Right ventricle myocardium superior (tissue), 1 donor: Measurements from ENCODE around the gene RRBP1. TPM values are rescaled to one million over a fixed set of nuclear protein-coding genes. Genes with fewer than 3 reads are reported as not detected.

Experiments used
- ATAC-seq: fragments of 200-7000 bp; cut with Tn5 transposase; one replicate; pipeline ENCODE4 v1.9.1; 2020; ENCODE audit warnings: mild to moderate bottlenecking; ENCODE audit not compliant: poor library complexity
- DNase-seq: peaks from one replicate; pipeline ENCODE4 v3.0.0-alpha.2; 2020
- intact Hi-C: fragments of 100-400 bp; cut with DNase I; formaldehyde crosslinking; loops from one replicate; pipeline ENCODE4 v1.11.2; 2022
- long read RNA-seq: library from polyadenylated mRNA; unstranded; transcript quantifications from one replicate; pipeline ENCODE4 v2.0.0, GENCODE V29; 2021
- total RNA-seq: library from RNA; stranded (reverse); fragmentation: NEBNext Ultra II Directional; extraction: Animal tissue kit (Norgen Biotek cat#: 25700); gene quantifications from one replicate; pipeline ENCODE4 v1.2.1, GENCODE V29; 2021
- donor health status: DM: no; HTN: yes; CAD: no; lungs with severe emphysema.

The RRBP1 gene, protein sequence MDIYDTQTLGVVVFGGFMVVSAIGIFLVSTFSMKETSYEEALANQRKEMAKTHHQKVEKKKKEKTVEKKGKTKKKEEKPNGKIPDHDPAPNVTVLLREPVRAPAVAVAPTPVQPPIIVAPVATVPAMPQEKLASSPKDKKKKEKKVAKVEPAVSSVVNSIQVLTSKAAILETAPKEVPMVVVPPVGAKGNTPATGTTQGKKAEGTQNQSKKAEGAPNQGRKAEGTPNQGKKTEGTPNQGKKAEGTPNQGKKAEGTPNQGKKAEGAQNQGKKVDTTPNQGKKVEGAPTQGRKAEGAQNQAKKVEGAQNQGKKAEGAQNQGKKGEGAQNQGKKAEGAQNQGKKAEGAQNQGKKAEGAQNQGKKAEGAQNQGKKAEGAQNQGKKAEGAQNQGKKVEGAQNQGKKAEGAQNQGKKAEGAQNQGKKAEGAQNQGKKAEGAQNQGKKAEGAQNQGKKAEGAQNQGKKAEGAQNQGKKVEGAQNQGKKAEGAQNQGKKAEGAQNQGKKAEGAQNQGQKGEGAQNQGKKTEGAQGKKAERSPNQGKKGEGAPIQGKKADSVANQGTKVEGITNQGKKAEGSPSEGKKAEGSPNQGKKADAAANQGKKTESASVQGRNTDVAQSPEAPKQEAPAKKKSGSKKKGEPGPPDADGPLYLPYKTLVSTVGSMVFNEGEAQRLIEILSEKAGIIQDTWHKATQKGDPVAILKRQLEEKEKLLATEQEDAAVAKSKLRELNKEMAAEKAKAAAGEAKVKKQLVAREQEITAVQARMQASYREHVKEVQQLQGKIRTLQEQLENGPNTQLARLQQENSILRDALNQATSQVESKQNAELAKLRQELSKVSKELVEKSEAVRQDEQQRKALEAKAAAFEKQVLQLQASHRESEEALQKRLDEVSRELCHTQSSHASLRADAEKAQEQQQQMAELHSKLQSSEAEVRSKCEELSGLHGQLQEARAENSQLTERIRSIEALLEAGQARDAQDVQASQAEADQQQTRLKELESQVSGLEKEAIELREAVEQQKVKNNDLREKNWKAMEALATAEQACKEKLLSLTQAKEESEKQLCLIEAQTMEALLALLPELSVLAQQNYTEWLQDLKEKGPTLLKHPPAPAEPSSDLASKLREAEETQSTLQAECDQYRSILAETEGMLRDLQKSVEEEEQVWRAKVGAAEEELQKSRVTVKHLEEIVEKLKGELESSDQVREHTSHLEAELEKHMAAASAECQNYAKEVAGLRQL (N-terminal part only)
- 32.1 TPM for total RNA-seq
- long read RNA-seq, full-length matches to known transcripts = 17 of 41 reads
- long read RNA-seq, partial matches to known transcripts = 9 of 41 reads
- long read RNA-seq, other reads (novel, unspliced or antisense) = 15 of 41 reads

DNA sequence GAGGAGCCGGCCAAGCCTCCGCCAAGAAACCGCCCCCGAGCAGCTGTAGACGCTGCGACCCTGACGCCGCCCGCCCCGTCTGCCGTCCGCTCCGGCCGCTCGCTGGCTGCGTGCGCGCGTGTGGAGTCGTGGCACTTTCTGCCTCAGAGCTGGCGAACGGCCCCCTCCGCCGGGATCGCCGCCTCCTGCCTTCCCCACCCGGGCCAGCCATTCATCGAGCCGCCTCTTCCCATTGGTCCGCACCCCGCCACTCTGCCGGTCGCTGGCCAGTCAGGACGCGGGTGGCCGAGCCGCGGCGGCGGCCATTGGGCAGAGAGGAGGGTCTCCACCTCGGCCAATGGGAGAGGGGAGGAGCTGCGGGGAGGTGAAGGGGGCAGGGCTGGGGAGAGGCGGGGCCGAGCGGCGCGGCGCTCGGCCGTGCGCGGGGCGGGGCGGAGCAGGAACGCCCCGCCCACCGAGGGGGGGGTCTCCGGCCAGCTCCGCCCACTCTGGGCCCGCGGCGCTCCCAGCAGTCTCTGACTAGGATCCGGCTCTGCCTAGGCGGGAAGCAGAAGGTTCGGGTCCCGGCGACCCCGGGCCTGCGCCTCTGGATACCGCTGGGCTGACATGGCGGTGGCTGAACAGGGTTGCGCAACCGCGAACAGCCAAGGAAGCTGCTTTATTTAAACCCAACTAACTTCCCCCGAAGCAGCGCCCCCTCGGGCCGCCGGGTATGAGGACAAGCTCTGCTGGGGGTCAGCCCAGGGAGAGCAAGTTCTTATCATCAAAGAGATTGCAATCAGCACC, at the start of gene RRBP1:
RRBP1 (minus strand) TSS at position 140 of the 786 bp plus-strand sequence. CDS start 21,735 bp downstream, outside the sequence.
- intact Hi-C loops = no loop called here
- DNase-seq (peak; percentile 99), ATAC-seq (peak; percentile 97)

DNA sequence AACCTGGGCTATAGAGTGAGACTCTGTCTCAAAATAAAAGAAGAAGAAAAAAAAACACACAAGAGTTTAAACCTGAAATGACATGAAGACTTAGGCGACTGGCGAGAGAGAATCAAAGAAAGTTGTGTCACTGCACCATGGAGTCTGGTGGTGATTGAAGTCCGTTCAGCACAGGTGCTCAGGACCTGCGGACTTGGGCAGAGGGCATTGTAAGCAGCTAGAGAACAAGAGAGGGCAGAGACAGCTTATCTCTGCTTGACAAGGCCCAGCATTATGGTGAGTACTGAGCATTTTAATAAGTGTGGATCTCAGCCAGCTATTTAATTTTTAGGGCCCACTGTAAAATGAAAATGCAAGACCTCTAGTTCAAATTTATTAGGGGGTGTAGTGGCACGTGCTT, 49.2 kb upstream of the RRBP1 start:
- no peak for ATAC-seq
- intact Hi-C loops = no loop called here
- no peak for DNase-seq

DNA sequence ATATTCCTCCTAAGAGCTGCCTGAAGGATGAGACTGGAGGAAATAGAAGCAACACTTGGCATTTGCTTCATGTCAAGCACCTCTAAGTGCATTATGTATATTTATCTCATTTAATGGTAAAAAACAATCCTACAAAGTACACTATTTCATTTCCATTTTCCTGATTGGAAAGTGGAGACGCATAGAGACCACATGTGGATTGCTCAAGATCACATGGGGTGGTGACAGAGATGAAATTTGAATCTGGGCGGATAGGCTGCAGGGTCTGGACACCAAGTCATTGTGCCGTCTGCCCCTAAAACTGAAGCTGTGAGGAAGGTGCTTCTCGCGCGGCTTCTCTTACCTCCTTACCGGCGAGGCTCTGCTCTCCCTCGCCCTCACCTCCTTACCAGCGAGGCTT, 48.0 kb upstream of the RRBP1 start:
- intact Hi-C loops = no loop called here
- no peak for DNase-seq
- no peak for ATAC-seq

DNA sequence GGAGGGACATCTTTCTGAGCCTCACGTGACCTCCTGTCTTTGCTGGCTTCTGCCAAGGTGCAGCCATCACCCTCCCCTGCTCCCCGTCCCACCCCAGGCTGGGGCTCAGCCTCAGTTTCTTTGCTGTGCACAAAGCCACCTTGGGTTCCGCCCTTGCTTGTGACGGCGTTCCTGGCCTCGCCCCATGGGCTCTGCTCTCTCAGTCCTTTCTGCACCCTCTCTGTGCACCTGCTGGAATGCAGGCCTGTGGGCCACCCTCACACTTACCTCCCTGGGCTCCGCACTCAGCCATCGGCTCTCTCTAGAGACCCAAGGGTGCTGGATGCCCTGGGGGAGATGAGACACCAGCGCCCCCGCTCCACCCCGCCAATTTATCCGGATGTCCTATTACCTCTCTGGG, 46.0 kb upstream of the RRBP1 start:
- ATAC-seq = no peak
- intact Hi-C loops = no loop called here

DNA sequence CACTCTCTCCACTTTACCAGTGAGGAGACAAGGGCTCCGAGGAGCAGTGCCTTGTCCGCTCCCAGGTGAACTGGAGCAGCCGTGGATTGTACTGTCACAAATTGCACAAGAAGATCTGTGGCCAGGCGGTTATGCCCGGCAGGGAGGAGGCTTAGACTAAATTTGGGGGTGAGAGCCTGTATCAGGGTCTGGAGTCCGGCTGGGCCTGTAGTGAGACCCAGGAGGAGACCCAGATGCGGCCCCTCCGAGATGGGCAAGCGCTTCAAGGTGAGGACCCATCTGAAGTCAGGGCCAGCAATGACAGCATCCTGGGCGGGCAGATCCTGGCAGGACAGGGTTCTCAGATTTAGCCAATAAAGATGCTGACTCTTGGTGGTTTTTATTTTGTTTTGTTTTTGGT, 45.3 kb upstream of the RRBP1 start:
- intact Hi-C loops = no loop called here
- ATAC-seq (no peak), DNase-seq (no peak)

More for the DNA sequence above, 46.0 kb upstream of the RRBP1 start:
- no peak for DNase-seq

DNA sequence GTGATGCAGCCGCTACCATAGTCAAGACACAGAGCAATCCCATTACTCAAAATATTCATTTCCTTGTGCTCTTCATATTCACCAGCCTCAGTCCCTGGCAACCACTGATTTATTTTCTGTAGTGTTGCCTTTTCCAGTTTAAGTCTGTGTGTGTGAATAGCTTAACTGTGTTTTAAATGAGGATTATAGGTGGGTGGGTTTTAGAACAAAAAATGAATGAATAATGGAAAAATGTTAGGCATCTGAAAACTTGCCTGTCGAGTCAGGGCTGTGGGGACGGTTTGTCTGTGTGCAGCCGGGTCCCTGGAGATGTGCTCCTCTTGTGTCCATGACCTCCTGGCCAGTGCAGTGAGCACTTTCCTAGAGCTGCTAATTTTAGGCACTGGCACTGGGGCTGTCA, 44.9 kb upstream of the RRBP1 start:
- intact Hi-C loops = no loop called here
- ATAC-seq = peak; percentile 43
- DNase-seq = no peak

DNA sequence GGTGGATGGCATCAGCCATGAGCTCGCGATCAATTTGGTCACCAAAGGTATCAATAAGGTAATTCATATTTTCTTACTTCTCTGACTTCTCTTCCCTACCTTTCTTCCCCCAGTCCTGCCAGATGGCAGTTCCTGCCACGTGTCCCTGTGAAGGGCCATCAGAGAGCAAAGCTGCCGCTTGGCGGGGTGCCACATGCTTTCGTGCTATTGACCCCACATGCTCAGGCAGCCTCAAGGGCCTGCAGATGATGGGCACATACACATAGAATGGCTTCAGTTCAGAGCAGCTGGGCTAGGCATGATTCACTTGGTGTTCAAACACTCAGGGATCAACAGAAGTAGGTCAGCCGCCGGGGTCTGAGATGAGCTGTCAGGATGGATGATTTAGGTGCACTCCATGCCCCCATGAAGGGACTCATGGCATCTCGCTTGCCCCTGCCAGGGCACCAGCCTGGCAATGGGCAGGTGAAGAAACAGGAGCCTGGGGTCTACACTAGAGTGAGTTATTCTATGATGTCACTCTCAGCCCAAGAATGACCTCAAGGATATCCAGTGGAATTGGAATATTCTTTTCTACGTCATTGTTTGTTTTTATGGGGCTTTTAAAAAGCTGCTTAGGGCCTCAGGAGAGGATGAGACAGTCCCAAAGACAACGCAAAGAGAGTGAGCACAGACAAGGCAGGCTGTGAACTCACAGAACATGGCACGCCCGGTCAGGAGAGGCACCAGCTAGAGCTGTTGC, 43.2 kb upstream of the RRBP1 start:
- DNase-seq (peak; percentile 52), ATAC-seq (no peak)
- intact Hi-C loops = no loop called here

DNA sequence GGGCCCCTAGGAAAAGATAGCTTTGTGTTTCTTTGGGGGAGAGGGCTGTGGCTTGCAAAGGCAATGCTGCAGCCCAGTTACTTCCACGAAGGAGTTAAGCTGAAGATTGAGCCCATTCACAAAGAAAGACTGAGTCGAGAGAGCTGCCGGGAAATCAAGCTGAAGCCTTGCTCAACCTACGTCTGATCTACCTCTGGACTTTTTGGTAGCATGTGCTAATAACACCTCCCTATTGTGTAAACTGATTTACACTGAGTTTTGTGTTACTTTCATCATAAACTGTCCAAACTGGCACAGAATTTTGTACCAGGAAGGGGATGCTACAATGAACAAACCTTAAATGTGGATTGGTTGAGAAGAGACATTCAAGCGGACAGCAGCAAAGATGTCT, 41.3 kb upstream of the RRBP1 start:
- intact Hi-C loops = no loop called here

DNA sequence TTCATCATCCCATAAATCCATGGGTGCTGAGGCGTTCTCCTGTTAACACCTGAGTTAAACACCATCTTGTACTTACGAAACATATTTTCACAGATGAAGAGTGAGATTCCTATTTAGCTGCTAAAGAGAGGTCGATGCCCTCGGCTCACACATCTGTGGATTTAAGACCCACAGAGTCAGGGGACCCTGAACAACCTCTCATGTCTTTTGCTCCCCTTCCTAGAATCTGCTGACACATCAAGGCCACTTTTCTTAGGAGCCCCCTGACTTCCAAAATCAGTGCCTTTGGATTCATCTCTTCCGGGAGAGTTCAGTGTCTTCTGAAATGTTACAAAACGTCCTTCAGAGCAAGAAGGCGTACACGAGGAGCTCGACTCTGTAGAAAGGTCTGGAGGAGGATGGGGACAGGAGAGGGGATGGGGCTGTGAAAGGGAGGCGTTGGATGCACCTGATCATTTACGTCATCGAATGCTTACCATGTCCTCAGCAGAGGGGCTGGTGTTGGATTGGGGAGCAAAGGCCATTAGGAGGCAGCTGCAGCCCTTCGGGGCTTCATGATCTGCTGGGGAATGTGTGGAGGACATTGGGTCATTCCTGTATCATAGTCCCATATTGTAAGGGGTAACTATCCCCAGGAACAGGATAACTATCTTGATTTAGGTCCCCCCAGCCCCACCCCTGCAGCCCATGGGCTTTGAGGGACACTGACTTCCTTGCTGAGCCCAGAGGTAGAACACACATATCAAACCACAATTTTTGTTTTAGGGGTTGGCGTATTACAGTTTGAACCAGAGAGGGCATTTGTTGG, 40.7 kb upstream of the RRBP1 start:
- DNase-seq (no peak), ATAC-seq (no peak)
- intact Hi-C loops = no loop called here

More for the DNA sequence above, 41.3 kb upstream of the RRBP1 start:
- DNase-seq (no peak), ATAC-seq (no peak)

DNA sequence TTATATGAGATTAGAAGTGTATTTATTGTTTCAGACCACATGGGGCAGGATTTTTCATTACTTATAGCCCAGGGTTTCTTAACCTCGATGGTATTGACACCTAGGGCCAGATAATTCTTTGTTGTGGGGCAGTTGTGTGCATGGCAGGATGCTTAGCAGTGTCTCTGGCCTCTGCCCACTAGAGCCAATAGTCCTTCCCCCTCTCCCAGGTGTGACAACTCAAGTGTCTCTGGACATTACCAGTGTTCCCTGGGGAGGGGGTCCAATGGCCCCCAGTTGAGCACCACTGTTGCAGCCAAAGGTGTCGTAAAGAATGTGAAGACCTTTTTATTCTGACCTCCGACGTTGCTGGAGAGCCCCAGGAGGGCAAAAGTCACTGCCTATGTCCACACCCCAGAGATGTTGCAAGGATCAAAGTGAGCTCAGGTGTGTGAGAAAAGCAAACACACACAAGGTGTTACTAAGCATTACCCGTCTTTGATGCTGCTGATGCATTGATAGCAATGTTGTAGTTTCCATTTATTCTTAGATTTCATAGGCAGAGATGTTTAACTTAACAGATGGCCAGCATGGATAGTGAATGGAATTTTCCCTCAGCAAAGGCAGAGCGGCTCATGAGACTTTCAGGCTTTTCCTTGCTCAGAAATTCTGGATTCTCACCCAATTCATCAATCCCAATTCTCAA, 39.9 kb upstream of the RRBP1 start:
- intact Hi-C loops = no loop called here
- DNase-seq (no peak), ATAC-seq (no peak)

DNA sequence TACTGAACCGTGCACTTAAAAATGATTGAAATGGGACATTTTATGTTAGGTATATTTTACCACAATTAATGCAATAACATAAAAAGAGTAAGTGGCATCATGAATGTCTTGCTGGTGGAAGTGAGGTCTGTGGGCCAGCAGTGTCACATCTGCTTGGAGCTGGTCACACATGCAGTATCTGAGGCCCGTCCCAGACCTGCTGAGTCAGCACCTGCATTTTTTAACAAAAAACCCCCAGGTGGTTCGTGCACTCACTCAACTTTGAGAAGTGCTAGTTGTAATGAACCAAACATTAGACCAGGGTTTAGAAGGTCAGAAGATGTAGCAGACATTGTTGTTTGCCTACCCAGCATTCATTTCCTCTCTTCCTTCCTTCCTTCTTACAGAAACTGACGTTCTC, 38.7 kb upstream of the RRBP1 start:
- ATAC-seq = no peak
- intact Hi-C loops = no loop called here

DNA sequence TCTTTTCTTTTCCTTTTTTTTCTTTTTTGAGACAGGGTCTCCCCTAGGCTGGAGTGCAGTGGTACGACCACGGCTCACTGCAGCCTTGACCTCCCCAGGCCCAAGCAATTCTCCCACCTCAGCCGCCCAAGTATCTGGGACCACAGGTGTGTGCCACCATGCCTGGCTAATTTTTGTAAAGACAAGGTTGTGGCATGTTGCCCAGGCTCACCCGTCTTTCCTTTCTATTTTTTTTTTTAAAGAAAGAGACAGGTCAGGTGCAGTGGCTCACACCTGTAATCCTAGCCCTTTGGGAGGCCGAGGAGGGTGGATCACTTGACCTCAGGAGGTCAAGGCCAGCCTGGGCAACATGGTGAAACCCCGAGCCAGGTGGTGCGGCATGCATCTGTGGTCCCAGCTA, 34.3 kb upstream of the RRBP1 start:
- DNase-seq = no peak
- ATAC-seq = no peak
- intact Hi-C loops = no loop called here

More for the DNA sequence above, 38.7 kb upstream of the RRBP1 start:
- DNase-seq = no peak

DNA sequence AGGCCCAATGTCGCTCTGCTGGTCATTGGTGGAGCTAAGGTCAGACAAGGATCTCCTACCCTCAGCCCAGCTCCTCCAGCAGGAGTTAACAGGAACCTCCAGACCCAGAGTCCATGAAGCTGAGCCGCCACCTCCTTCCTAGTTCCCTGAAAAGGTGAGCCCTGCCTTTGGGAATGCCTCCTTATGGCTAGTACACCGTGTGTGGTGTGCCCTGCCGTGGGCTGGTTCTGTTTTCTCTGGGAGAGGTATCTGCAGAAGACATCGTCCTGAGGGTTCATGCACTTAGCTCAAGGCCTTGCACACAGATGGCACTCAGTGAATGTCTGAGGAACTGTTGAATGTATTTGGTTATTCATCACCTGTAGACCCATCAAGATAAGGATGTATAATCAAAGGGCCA, 33.0 kb upstream of the RRBP1 start:
- ATAC-seq = no peak
- DNase-seq = no peak
- intact Hi-C loops = no loop called here

DNA sequence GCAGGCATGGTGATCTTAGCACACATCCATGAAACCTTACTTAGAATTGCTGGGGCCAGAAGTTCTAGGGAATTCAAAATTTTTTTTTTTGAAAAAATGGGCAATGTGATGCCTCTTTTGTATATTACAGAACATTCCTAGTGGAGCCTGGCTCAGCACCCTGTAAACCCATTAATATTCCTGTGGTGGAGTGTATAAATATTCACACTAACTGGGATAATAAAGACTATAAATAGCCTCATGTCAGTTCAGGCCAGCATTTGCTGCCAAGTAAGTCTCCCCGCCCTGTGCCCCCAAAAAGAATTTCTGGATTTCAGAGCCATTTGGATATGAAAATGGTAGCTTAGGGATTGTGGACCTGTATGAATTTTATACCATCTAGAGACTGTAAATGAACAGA, 32.6 kb upstream of the RRBP1 start:
- intact Hi-C loops = no loop called here
- ATAC-seq (no peak), DNase-seq (no peak)

DNA sequence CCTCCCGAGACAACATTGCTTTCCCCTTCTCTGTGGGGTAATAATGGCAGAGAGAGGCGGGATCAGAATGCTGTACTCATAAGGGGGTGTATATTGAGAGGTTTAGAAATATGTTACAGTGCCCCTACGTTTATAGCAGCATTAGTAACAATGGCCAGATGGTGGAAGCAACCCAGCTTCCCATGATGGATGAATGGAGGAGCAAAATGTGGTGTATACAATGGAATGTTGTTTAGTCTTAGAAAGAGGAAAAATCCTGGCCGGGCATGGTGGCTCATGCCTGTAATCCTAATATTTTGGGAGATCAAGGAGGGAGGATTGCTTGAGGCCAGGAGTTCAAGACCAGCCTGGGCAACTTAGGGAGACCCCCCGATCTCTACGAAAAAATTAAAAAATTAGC, 30.7 kb upstream of the RRBP1 start:
- intact Hi-C loops = no loop called here
- DNase-seq = no peak
- no peak for ATAC-seq

DNA sequence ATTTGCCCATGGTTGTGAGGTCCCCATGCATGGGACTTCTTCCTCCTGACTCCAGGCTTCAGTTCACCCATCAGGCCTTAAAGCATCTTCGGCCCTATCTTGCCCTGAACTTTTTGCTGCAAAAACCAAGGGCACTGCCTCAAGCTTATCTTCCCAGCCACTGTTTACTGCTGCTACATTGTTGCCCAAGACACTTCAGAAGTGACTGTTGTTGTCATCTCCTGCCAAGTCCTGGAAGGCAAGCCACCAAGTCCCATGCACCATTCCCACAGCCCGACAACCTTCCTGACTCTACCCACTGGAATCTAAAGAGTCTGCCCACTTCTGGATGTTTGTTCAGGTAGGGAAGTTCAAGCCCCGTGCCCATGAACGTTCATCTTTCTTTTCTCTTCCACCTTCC, 30.2 kb upstream of the RRBP1 start:
- no peak for ATAC-seq
- no peak for DNase-seq
- intact Hi-C loops = no loop called here
